DOHH2 (cell line): ENCODE data around the gene CSMD2.
"Not testable (repeated sequence)": the region's sequence is repeated elsewhere in the genome, so short reads cannot be mapped to it uniquely, and the experiment has no call there.

Source experiments
- H3F3A ChIP-seq: fragments of 200-600 bp; sonication (generic), shearing (Covaris generic); 2 replicates; pipeline ENCODE4 v1.6.0; 2016; ENCODE audit warnings: antibody characterized with exemption, mild to moderate bottlenecking; ENCODE audit not compliant: control insufficient read depth, insufficient read depth
- H3K27ac ChIP-seq: fragments of 200-600 bp; sonication (generic); 2 replicates; pipeline ENCODE4 v1.5.1; 2014; ENCODE audit warnings: low read depth, mild to moderate bottlenecking, low read length, moderate library complexity
- H3K27me3 ChIP-seq: fragments of 200-600 bp; sonication (generic); 2 replicates; pipeline ENCODE4 v1.6.1; 2014; ENCODE audit warnings: mild to moderate bottlenecking, low read length, mixed read lengths; ENCODE audit not compliant: control insufficient read depth
- H3K36me3 ChIP-seq: fragments of 200-600 bp; sonication (generic); 2 replicates; pipeline ENCODE4 v1.6.1; 2014; ENCODE audit warnings: mild to moderate bottlenecking, low read length, moderate library complexity, mixed read lengths; ENCODE audit not compliant: control insufficient read depth
- H3K4me1 ChIP-seq: fragments of 200-600 bp; sonication (generic); 2 replicates; pipeline ENCODE4 v1.6.1; 2014; ENCODE audit warnings: mild to moderate bottlenecking, low read length, mixed read lengths; ENCODE audit not compliant: control insufficient read depth
- H3K4me2 ChIP-seq: fragments of 200-600 bp; sonication (generic); 2 replicates; pipeline ENCODE4 v1.6.0; 2014; ENCODE audit warnings: mild to moderate bottlenecking, low read length, moderate library complexity
- H3K4me3 ChIP-seq: fragments of 200-600 bp; sonication (generic); 2 replicates; pipeline ENCODE4 v1.5.1; 2014; ENCODE audit warnings: mild to moderate bottlenecking, low read length, mixed read lengths
- H3K79me2 ChIP-seq: fragments of 200-600 bp; sonication (generic); 2 replicates; pipeline ENCODE4 v1.6.1; 2014; ENCODE audit warnings: mild to moderate bottlenecking, low read length, mixed read lengths; ENCODE audit not compliant: control insufficient read depth
- H3K9me2 ChIP-seq: fragments of 200-600 bp; sonication (generic); replicated peaks from 2 replicates; pipeline ENCODE4 v1.6.1; 2014; ENCODE audit warnings: mild to moderate bottlenecking, low read length, mixed read lengths; ENCODE audit not compliant: control insufficient read depth
- H3K9me3 ChIP-seq: fragments of 200-600 bp; sonication (generic); 2 replicates; pipeline ENCODE4 v1.6.1; 2014; ENCODE audit warnings: antibody characterized with exemption, low read length, mixed read lengths; ENCODE audit not compliant: control insufficient read depth, insufficient read depth
- H4K20me1 ChIP-seq: fragments of 200-600 bp; sonication (generic); 2 replicates; pipeline ENCODE4 v1.6.0; 2014; ENCODE audit warnings: low read depth, mild to moderate bottlenecking, antibody characterized with exemption, low read length, moderate library complexity; ENCODE audit not compliant: control insufficient read depth, insufficient read depth
- EZH2phosphoT487 ChIP-seq: fragments of 200-600 bp; sonication (generic); IDR thresholded peaks from 2 replicates; pipeline ENCODE4 v1.6.1; 2017; ENCODE audit warnings: borderline replicate concordance, mild to moderate bottlenecking, antibody characterized with exemption, low read length, moderate library complexity, mixed read lengths
- TF ChIP-seq, protein P1 (sequence below): fragments of 200-600 bp; sonication (generic); IDR thresholded peaks from one replicate; pipeline ENCODE4 v1.5.1; 2014; ENCODE audit warnings: antibody characterized with exemption, mild to moderate bottlenecking, low read depth, low read length; ENCODE audit not compliant: poor library complexity, severe bottlenecking

The CSMD2 gene

DNA sequence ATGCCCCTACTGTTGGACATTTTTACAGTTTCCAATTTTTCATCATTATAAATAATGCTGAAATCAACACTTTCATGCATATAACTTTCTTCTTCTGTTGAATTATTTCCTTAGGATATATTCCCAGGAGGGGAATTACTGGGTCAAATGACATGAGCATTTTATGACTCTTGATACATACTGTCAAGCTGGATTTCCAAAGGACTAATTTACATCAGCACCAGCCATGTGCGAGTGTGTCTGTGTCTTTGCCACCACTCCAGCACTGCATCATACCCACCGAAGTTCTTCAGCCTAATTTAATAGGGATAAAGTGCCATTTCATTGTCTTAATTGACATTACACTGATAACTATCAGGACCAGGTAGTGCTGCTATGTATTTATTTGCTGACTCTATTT lies 146.7 kb downstream of the CSMD2 start:
- no peaks in the 10 kb centered on the region for H3K4me1 ChIP-seq
- H3K9me2 ChIP-seq: no peaks in the 10 kb centered on the region
- 0 out of 2 replicates have a peak, but pooled peaks cover 3% of the 10 kb centered on the region for H3K27me3 ChIP-seq
- no peaks in the 10 kb centered on the region for H4K20me1 ChIP-seq
- no peak overlapping the region for H3K4me3 ChIP-seq
- H3K36me3 ChIP-seq: no peaks in the 10 kb centered on the region
- no peaks in the 10 kb centered on the region for H3F3A ChIP-seq
- H3K79me2 ChIP-seq: no peaks in the 10 kb centered on the region
- TF ChIP-seq EZH2phosphoT487: no peak
- H3K4me2 ChIP-seq: no peak overlapping the region
- H3K27ac ChIP-seq: no peak overlapping the region
- no peaks in the 10 kb centered on the region for H3K9me3 ChIP-seq

DNA sequence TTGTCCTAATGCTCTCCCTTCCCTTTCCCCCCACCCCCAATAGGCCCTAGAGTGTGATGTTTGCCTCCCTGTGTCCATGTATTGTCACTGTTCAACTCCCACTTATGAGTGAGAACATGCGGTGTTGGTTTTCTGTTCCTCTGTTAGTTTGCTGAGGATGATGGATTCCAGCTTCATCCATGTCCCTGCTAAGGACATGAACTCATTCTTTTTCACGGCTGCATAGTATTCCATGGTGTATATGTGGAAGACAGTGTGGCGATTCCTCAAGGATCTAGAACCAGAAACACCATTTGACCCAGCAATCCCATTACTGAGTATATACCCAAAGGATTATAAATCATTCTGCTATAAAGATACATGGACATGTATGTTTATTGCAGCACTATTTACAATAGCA lies 148.7 kb downstream of the CSMD2 start:
- H3K27ac ChIP-seq, H3K9me3 ChIP-seq, H4K20me1 ChIP-seq, H3K36me3 ChIP-seq, H3K4me1 ChIP-seq, H3K4me3 ChIP-seq, H3F3A ChIP-seq, H3K79me2 ChIP-seq, H3K9me2 ChIP-seq, H3K4me2 ChIP-seq, H3K27me3 ChIP-seq: not testable (repeated sequence)

DNA sequence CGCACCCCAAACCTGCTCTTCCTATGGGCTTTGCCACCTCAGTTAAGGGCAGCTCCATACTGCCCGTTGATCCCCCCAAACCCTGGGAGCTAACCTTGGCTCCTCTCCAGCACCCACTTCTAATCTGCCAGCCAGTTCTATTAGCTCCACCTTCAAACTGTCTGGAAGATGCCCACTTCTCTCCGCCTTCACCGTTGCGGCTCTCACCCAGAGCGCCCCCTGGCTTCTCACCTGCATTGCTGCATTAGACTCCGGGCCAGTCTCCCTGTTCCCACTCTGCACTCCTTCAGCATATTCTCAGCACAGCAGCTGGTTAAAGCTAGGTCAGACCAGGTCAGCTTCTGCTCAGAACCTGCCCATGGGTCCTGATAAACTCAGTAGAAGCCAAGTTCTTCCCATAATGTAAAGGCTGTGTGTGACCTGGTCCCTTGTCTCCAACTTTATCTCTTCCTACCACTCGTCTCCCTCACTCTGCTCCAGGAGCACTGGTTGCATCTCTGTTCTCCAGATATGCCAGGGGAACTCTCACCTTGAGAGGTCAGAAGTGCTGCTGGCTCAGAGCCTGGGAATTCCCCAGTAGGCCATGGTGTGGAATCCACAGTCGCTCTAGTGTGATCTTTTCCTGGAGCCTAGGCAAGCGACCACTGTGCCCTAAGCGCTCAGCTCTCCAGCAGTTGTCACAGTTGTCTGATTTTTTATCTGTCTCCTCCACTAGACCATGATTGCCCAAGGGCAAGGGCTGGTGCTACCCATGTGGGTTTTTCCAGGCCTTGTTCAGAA lies 150.9 kb downstream of the CSMD2 start:
- Histone ChIP-seq H3K4me3 (no peak overlapping the region), H3K27me3 (0 out of 2 replicates have a peak, but pooled peaks cover 2% of the 10 kb centered on the region), H3K9me3 (no peaks in the 10 kb centered on the region), H3K4me2 (no peak overlapping the region), H3K79me2 (no peaks in the 10 kb centered on the region), H4K20me1 (no peaks in the 10 kb centered on the region), H3K36me3 (no peaks in the 10 kb centered on the region), H3K9me2 (no peaks in the 10 kb centered on the region), H3F3A (no peaks in the 10 kb centered on the region), H3K27ac (no peak overlapping the region), H3K4me1 (no peaks in the 10 kb centered on the region)
- TF ChIP-seq EZH2phosphoT487: no peak
- TF ChIP-seq, protein P1, sequence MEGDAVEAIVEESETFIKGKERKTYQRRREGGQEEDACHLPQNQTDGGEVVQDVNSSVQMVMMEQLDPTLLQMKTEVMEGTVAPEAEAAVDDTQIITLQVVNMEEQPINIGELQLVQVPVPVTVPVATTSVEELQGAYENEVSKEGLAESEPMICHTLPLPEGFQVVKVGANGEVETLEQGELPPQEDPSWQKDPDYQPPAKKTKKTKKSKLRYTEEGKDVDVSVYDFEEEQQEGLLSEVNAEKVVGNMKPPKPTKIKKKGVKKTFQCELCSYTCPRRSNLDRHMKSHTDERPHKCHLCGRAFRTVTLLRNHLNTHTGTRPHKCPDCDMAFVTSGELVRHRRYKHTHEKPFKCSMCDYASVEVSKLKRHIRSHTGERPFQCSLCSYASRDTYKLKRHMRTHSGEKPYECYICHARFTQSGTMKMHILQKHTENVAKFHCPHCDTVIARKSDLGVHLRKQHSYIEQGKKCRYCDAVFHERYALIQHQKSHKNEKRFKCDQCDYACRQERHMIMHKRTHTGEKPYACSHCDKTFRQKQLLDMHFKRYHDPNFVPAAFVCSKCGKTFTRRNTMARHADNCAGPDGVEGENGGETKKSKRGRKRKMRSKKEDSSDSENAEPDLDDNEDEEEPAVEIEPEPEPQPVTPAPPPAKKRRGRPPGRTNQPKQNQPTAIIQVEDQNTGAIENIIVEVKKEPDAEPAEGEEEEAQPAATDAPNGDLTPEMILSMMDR: peak; percentile 79

DNA sequence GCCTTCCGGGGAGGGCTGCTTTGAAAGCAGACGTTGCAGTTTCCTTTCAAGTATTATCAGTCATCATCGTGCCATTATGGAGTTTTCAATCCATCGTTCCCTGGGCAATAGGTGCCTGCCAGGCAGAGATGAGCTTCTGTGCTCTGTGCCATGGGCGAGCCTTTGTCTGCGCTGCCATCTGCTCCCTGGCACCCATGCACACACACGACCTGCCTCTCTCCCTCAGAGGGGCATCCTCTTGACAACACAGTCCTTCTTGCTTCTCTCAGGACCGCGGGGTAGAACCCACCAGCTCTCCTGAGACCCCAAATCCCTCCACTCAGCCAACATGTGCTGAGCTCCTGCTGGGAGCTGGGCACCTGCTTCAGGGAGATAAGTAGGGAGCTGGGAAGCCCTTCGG lies 151.9 kb downstream of the CSMD2 start:
- Histone ChIP-seq H3K79me2 (no peaks in the 10 kb centered on the region), H3K4me1 (no peaks in the 10 kb centered on the region), H3K9me2 (no peaks in the 10 kb centered on the region), H3K9me3 (no peaks in the 10 kb centered on the region), H3K36me3 (no peaks in the 10 kb centered on the region), H3K4me2 (no peak overlapping the region), H3F3A (no peaks in the 10 kb centered on the region), H3K27me3 (no peaks in the 10 kb centered on the region), H3K27ac (no peak overlapping the region), H4K20me1 (no peaks in the 10 kb centered on the region), H3K4me3 (no peak overlapping the region)
- no peak for TF ChIP-seq EZH2phosphoT487
- TF ChIP-seq, protein P1: no peak
